Measurements from ENCODE around the gene RBBP6. TPM values are rescaled to one million over a fixed set of nuclear protein-coding genes. Genes with fewer than 3 reads are reported as not detected.

Gene RBBP6
- total and polyA plus RNA-seq, 2 experiments from 2014 or later, result 40.2 to 88.9 TPM

GRCh38 chr16:24505959-24506358 lies 33.4 kb upstream of the RBBP6 start (continued):
- TF ChIP-seq ZNF462 (CRISPR knock-in tag; IDR thresholded peaks at IDR 0.05) (no peak), ZNF114 (CRISPR knock-in tag; IDR thresholded peaks at IDR 0.05) (no peak), ETS1 (IDR thresholded peaks at IDR 0.05) (no peak), EZH2 (IDR thresholded peaks at IDR 0.05; ENCODE audit: low read depth, unreplicated experiment) (no peak), ZNF331 (CRISPR knock-in tag; IDR thresholded peaks at IDR 0.05; ENCODE audit: low read depth) (no peak), NANOG (IDR thresholded peaks at IDR 0.05; ENCODE audit: borderline replicate concordance) (no peak), JUNB (IDR thresholded peaks at IDR 0.05; ENCODE audit: unreplicated experiment) (no peak)

- no peaks in the 10 kb centered on the region for H3K9me3 Mint-ChIP-seq
- no peak for TF ChIP-seq STAT1 (IDR thresholded peaks at IDR 0.05; ENCODE audit: unreplicated experiment)
- TF ChIP-seq POLR2AphosphoS5 (IDR thresholded peaks at IDR 0.05; ENCODE audit: low read depth), result no peak
- TF ChIP-seq JUNB (IDR thresholded peaks at IDR 0.05; ENCODE audit: unreplicated experiment), result no peak
- no peak for TF ChIP-seq EZH2phosphoT487 (IDR thresholded peaks at IDR 0.05; ENCODE audit: unreplicated experiment)
- TF ChIP-seq ZNF331 (CRISPR knock-in tag; IDR thresholded peaks at IDR 0.05; ENCODE audit: low read depth), result no peak
- no peak for TF ChIP-seq NANOG (IDR thresholded peaks at IDR 0.05; ENCODE audit: borderline replicate concordance)
- TF ChIP-seq CREB1 (CRISPR knock-in tag; IDR thresholded peaks at IDR 0.05; ENCODE audit: low read depth), result no peak
- no peak for TF ChIP-seq ZNF114 (CRISPR knock-in tag; IDR thresholded peaks at IDR 0.05)
- no peak for TF ChIP-seq CTCF (conservative IDR thresholded peaks at IDR 0.05; ENCODE audit: low read depth in 2 of 2)
These were observed 31.3 kb upstream of the RBBP6 start for GRCh38 chr16:24507959-24508480.

More at GRCh38 chr16:24507959-24508480, 31.3 kb upstream of the RBBP6 start:
- Mint-ChIP-seq H3K4me3 (no peak overlapping the region), H3K36me3 (ENCODE audit: low read depth) (no peaks in the 10 kb centered on the region; the same call in 2 of the 3 replicates), H3K27me3 (ENCODE audit: insufficient read depth, low read depth, poor library complexity) (peaks cover 5% of the 10 kb centered on the region), H3K27ac (no peak overlapping the region), H3K4me1 (peaks cover 2% of the 10 kb centered on the region; the same call in 2 of the 3 replicates)
- H3K4me1 ChIP-seq (ENCODE audit: insufficient read depth), result no peaks in the 10 kb centered on the region
- DNase-seq (ENCODE audit: low spot score) (no peak), ATAC-seq (no peak)
- H3K79me2 ChIP-seq (replicated peaks; ENCODE audit: insufficient read depth), result no peaks in the 10 kb centered on the region
- no peaks in the 10 kb centered on the region for H3K27me3 ChIP-seq (ENCODE audit: insufficient read depth)
- no peak overlapping the region for H3K4me3 ChIP-seq
- no peaks in the 10 kb centered on the region for H3K36me3 ChIP-seq (ENCODE audit: insufficient read depth)
- no peaks in the 10 kb centered on the region for H3K9me2 ChIP-seq (ENCODE audit: insufficient read depth)
- no peak overlapping the region for H3K27ac ChIP-seq (ENCODE audit: low read depth)
- no peak overlapping the region for H2AFZ ChIP-seq
- no peaks in the 10 kb centered on the region for H3F3A ChIP-seq (replicated peaks; ENCODE audit: low read depth)
- H3K4me2 ChIP-seq, result no peak overlapping the region
- H4K20me1 ChIP-seq (replicated peaks; ENCODE audit: insufficient read depth), result no peaks in the 10 kb centered on the region

All from GM23338 (cell line).